ENCODE data around the gene KRTAP9-3.
"Not testable (repeated sequence)": the region's sequence is repeated elsewhere in the genome, so short reads cannot be mapped to it uniquely, and the experiment has no call there.

Gene KRTAP9-3

DNA sequence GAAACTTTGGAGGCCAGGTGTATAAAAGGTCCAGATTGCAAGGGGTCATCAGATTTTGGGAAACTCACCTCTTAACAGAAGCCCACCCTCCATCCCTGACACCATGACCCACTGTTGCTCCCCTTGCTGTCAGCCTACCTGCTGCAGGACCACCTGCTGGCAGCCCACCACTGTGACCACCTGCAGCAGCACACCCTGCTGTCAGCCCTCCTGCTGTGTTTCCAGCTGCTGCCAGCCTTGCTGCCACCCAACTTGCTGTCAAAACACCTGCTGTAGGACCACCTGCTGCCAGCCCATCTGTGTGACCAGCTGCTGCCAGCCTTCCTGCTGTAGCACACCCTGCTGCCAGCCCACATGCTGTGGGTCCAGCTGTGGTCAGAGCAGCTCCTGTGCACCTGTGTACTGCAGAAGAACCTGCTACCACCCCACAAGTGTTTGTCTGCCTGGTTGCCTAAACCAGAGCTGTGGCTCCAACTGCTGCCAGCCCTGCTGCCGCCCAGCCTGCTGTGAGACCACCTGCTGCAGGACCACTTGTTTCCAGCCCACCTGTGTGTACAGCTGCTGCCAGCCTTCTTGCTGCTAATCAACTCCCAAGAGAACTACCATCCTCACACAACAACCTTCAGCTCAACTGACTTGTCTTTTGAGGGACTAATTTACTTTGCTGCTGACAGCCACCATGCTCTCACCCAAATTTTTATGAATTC is at the start of gene KRTAP9-3:
TSS of gene KRTAP9-3 (plus strand) at position 51 of the 707 bp plus-strand sequence. CDS start at position 104, 53 bp downstream.
- DNase-seq: not testable (repeated sequence)

DNA sequence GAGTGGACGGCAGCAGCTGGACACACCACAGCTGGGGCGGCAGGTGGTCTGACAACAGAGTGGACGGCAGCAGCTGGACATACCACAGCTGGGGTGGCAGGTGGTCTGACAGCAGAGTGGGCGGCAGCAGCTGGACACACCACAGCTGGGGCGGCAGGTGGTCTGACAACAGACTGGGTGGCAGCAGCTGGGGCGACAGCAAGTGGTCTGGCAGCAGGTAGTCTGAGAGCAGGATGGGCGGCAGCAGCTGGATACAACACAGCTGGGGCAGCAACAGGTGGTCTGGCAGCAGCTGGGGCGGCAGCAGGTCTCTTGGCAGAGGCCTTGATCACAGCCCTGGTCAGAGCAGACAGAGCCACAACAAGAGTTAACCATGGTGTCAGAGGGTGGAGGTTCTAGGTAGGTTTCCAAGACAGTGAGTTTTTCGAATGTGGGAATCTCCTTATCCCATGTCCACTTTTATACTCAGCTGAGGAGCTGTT is 47.7 kb upstream of the KRTAP9-3 start, which contains the start of gene KRTAP4-1:
TSS of gene KRTAP4-1 (minus strand) at position 432 of the 482 bp plus-strand sequence. CDS start at position 375, 57 bp downstream.
- DNase-seq: no peak

GRCh38 chr17:41185001-41185400 is 47.2 kb upstream of the KRTAP9-3 start:
- no peak for DNase-seq

- no peak for DNase-seq
Observed at GRCh38 chr17:41186872-41187271, 45.4 kb upstream of the KRTAP9-3 start.

- not testable (repeated sequence) for DNase-seq
Observed at GRCh38 chr17:41189837-41190318, 42.4 kb upstream of the KRTAP9-3 start, which contains the start of gene KRTAP9-1. Gene KRTAP9-1 (plus strand): TSS chr17:41189887. CDS start chr17:41189887, 0 bp downstream.

DNA sequence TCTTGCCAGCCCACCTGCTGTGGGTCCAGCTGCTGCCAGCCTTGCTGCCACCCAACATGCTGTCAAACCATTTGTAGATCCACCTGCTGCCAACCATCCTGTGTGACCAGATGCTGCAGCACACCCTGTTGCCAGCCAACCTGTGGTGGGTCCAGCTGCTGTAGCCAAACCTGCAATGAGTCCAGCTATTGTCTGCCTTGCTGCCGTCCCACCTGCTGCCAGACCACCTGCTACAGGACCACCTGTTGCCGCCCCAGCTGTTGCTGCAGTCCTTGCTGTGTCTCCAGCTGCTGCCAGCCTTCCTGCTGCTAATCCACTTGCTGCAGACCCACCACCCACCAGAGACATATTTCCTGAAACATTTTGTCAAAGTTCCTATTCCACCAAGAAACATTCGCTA is 41.9 kb upstream of the KRTAP9-3 start:
- no peak for DNase-seq

- DNase-seq: no peak
Observed at GRCh38 chr17:41196068-41196467, 36.2 kb upstream of the KRTAP9-3 start.

DNA sequence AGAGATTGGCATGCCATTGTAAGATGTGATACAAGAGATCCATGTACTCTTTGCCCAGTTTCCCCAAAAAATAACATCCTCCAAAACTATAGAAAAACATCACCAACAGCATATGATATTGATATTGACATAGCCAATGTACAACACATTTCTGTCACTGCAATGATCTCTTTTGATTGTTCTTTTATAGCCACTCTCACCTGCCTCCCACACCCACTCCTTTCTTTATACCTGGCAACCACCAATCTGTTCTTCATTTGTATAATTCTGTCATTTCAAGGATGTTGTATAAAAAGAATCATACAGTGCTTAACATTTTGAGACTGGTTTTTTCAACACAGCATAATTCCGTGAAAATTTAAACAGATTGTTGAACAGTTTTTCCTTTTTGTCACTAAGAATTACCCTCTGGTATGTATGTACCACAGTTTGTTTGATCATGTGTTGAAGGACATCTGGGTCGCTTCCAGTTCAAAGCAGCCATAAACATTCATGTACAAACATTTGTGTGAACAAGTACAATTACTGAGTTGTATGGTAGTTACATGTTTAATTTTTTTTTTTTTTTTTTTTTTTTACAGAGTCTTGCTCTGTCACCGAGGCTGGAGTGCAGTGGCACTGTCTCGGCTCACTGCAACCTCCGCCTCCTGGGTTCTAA is 32.7 kb upstream of the KRTAP9-3 start:
- DNase-seq: no peak

GRCh38 chr17:41211845-41212466 is 20.3 kb upstream of the KRTAP9-3 start:
- DNase-seq: no peak

DNA sequence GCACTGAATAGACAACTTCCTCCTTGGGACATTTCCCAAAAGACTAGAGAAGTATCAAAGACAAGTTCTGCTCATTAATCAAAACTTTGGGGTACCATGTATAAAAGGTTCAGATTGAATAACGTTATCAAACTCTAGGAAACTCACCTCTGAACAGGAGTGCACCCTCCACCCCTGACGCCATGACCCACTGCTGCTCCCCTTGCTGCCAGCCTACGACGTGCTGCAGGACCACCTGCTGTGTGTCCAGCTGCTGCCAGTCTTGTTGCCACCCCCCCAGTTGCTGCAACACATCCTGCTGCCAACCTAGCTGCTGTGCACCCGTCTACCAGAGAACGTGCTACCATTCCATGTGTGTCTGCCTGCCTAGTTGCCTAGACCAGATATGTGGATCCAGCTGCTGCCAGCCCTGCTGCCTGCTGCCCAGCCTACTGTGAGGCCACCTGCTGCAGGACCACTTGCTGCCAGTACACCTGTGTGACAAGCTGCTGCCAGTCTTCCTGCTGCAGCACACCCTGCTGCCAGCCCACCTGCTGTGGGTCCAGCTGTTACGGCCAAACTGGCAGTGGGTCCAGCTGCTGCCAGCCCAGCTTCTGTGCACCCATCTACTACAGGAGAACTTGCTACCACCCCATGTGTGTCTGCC is 19.6 kb upstream of the KRTAP9-3 start:
- no peak for DNase-seq

GRCh38 chr17:41215681-41216080 is 16.6 kb upstream of the KRTAP9-3 start:
- DNase-seq: no peak

DNA sequence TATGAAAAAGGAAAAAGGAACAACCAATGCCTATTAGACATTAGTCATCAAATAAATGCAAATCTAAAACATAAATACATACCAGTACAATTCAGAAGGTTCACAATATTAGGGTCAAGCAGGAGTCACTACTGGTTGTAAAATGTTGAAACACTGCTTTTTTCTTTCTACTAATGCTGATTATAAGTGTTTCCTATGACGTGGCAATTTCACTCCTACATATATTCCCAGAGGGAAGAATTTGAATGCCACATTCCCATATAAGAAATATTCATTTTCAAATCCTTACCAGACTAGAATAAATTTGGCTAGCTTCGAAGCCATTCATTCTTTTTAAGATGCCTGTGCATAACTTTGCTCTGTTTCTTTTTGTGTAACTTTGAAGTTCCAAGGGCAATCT is 8.4 kb upstream of the KRTAP9-3 start:
- no peak for DNase-seq

DNA sequence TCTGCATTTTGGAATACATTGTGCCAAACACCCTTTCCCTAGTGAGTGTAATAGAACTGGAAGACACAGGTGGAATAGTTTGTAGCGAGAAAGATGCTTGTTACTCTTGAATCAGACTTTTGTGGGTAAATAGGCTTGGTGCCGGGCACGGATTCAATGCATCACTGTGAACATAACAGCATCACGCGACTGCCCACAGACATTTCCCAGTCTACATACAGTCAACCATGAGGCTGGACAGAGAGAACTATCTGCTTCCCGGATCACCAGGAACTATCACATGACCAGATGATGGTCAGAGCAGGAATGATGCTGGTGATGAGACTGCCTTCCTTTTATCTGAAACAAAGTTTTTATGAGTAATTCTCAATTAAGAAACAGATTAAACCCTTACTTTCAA is 6.2 kb upstream of the KRTAP9-3 start:
- no peak for DNase-seq

GRCh38 chr17:41226598-41227095 is 5.6 kb upstream of the KRTAP9-3 start, which contains the start of gene KRTAP9-2:
Gene KRTAP9-2 (plus strand): TSS chr17:41226648. CDS start chr17:41226655, 7 bp downstream.
- DNase-seq: not testable (repeated sequence)

GRCh38 chr17:41230094-41230493 is 2.2 kb upstream of the KRTAP9-3 start:
- DNase-seq: no peak

- no peak for DNase-seq
Observed at GRCh38 chr17:41231731-41232130, 518 bp upstream of the KRTAP9-3 start.

GRCh38 chr17:41237116-41237515 is 4.9 kb downstream of the KRTAP9-3 start:
- DNase-seq: not testable (repeated sequence)

- DNase-seq: not testable (repeated sequence)
Observed at GRCh38 chr17:41237949-41238437, 5.7 kb downstream of the KRTAP9-3 start, which contains the start of gene KRTAP9-8. Gene KRTAP9-8 (plus strand): TSS chr17:41237999. CDS start chr17:41238052, 53 bp downstream.

GRCh38 chr17:41246995-41247787 is 14.9 kb downstream of the KRTAP9-3 start:
- not testable (repeated sequence) for DNase-seq

DNA sequence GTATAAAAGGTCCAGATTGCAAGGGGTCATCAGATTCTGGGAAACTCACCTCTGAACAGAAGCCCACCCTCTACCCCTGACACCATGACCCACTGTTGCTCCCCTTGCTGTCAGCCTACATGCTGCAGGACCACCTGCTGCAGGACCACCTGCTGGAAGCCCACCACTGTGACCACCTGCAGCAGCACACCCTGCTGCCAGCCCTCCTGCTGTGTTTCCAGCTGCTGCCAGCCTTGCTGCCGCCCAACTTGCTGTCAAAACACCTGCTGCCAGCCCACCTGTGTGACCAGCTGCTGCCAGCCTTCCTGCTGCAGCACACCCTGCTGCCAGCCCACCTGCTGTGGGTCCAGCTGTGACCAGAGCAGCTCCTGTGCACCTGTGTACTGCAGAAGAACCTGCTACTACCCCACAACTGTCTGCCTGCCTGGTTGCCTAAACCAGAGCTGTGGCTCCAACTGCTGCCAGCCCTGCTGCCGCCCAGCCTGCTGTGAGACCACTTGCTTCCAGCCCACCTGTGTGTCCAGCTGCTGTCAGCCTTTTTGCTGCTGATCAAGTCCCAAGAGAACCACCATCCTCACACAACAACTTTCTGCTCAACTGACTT is 17.5 kb downstream of the KRTAP9-3 start, which contains the start of gene KRTAP9-4:
TSS of gene KRTAP9-4 (plus strand) at position 51 of the 604 bp plus-strand sequence. CDS start at position 85, 34 bp downstream.
- DNase-seq: not testable (repeated sequence)

GRCh38 chr17:41251261-41251660 is 19.0 kb downstream of the KRTAP9-3 start:
- DNase-seq: no peak
